ENCODE measurements around the gene ZCCHC2. TPM values are rescaled to one million over a fixed set of nuclear protein-coding genes. Genes with fewer than 3 reads are reported as not detected.

ZCCHC2 gene
- total RNA-seq, 1 experiment from 2014 or later, result 12.4 TPM

DNA sequence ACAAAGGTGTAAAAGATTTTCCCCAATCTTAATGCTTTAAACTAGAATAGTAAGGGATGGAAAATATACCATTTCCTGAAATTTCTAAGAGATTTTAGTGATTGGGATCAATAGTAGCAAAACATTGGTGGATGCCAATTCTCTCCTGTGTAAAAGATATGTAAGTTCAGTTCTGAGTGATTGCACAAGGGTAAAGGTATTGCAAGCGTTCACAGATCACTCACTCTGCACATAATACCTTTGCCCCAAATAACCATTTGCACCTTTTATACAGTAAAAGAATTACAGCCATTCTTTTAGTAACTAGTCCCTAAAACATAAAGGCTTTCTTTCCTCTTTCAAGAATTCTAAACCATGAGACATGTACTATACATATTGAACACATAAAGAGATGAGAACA, 13.0 kb upstream of the ZCCHC2 start:
- Histone ChIP-seq H3K79me1 (ENCODE audit: insufficient read depth, low read depth, low read length, poor library complexity, severe bottlenecking) (no peaks in the 10 kb centered on the region), H3K9me3 (ENCODE audit: control insufficient read depth, low read depth, low read length) (no peaks in the 10 kb centered on the region), H2BK15ac (ENCODE audit: low read depth, low read length) (no peak overlapping the region), H4K5ac (ENCODE audit: insufficient read length, low read depth, low read length) (no peak overlapping the region), H3K27ac (ENCODE audit: insufficient read length, low read depth, low read length) (no peak overlapping the region), H3K18ac (ENCODE audit: insufficient read length, low read depth, low read length) (no peak overlapping the region), H2BK12ac (ENCODE audit: insufficient read length, low read depth, low read length) (no peak overlapping the region), H2BK5ac (ENCODE audit: insufficient read length, low read length) (no peak overlapping the region), H3K4me1 (ENCODE audit: insufficient read depth, low read length) (no peaks in the 10 kb centered on the region), H3K27me3 (ENCODE audit: insufficient read depth, low read length) (no peaks in the 10 kb centered on the region), H3K23me2 (ENCODE audit: insufficient read length, low read depth, low read length, poor library complexity, severe bottlenecking) (no peaks in the 10 kb centered on the region), H3T11ph (ENCODE audit: low read length) (no peak overlapping the region), H2AK5ac (ENCODE audit: insufficient read length, low read length) (no peak overlapping the region), H2BK20ac (ENCODE audit: low read depth, low read length, poor library complexity, severe bottlenecking) (no peak overlapping the region), H3K14ac (ENCODE audit: insufficient read depth, low read length) (no peak overlapping the region), H3K79me2 (ENCODE audit: insufficient read depth, low read length) (no peaks in the 10 kb centered on the region), H4K91ac (ENCODE audit: insufficient read length, low read depth, low read length) (no peak overlapping the region), H3K4ac (ENCODE audit: low read depth, low read length) (no peak overlapping the region), H2AFZ (ENCODE audit: low read length) (no peak overlapping the region), H4K20me1 (ENCODE audit: control insufficient read depth, insufficient read depth, insufficient read length) (no peaks in the 10 kb centered on the region), H3K9ac (ENCODE audit: extremely low read depth, insufficient read length, low read length) (no peak overlapping the region), H3K23ac (ENCODE audit: insufficient read length, low read depth, low read length) (no peak overlapping the region), H3K56ac (ENCODE audit: insufficient read length, low read depth, low read length) (no peak overlapping the region), H4K8ac (replicated peaks; ENCODE audit: insufficient read length, low read depth, low read length) (no peak overlapping the region), H3K4me2 (ENCODE audit: insufficient read depth, insufficient read length, low read length) (no peak overlapping the region), H2BK120ac (ENCODE audit: low read depth, low read length, poor library complexity, severe bottlenecking) (no peak overlapping the region)
- Mint-ChIP-seq H3K27me3 (ENCODE audit: low read depth) (no peaks in the 10 kb centered on the region; the same call in 1 of the 2 replicates), H3K36me3 (ENCODE audit: insufficient read depth in 1 of 3, low read depth in 3 of 3) (peaks cover 0 to 12% (median 4%) of the 10 kb centered on the region in 3 experiments; a peak in 5 of 7 replicates), H3K27ac (no peak overlapping the region), H3K4me1 (peaks cover 2 to 3% of the 10 kb centered on the region in 2 experiments; a peak in 1 of 4 replicates), H3K9me3 (peaks cover 19 to 23% of the 10 kb centered on the region in 2 experiments), H3K4me3 (no peak overlapping the region)
- TF ChIP-seq, protein P1, sequence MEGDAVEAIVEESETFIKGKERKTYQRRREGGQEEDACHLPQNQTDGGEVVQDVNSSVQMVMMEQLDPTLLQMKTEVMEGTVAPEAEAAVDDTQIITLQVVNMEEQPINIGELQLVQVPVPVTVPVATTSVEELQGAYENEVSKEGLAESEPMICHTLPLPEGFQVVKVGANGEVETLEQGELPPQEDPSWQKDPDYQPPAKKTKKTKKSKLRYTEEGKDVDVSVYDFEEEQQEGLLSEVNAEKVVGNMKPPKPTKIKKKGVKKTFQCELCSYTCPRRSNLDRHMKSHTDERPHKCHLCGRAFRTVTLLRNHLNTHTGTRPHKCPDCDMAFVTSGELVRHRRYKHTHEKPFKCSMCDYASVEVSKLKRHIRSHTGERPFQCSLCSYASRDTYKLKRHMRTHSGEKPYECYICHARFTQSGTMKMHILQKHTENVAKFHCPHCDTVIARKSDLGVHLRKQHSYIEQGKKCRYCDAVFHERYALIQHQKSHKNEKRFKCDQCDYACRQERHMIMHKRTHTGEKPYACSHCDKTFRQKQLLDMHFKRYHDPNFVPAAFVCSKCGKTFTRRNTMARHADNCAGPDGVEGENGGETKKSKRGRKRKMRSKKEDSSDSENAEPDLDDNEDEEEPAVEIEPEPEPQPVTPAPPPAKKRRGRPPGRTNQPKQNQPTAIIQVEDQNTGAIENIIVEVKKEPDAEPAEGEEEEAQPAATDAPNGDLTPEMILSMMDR (conservative IDR thresholded peaks at IDR 0.05), result no peak
- no CpG with 5 or more reads among the region's 1 CpG for WGBS (ENCODE audit: extremely low coverage, insufficient read length, low lambda C conversion rate)
- no peak for DNase-seq

Data from H9 (cell line).